GM21717 (cell line): ENCODE data around the gene ITSN1.

Experiments used
- ATAC-seq: cut with Tn5 transposase; IDR thresholded peaks from one replicate; pipeline ENCODE4 v1.9.1; 2021; ENCODE audit warnings: mild to moderate bottlenecking, moderate library complexity; ENCODE audit not compliant: unreplicated experiment

Gene ITSN1

DNA sequence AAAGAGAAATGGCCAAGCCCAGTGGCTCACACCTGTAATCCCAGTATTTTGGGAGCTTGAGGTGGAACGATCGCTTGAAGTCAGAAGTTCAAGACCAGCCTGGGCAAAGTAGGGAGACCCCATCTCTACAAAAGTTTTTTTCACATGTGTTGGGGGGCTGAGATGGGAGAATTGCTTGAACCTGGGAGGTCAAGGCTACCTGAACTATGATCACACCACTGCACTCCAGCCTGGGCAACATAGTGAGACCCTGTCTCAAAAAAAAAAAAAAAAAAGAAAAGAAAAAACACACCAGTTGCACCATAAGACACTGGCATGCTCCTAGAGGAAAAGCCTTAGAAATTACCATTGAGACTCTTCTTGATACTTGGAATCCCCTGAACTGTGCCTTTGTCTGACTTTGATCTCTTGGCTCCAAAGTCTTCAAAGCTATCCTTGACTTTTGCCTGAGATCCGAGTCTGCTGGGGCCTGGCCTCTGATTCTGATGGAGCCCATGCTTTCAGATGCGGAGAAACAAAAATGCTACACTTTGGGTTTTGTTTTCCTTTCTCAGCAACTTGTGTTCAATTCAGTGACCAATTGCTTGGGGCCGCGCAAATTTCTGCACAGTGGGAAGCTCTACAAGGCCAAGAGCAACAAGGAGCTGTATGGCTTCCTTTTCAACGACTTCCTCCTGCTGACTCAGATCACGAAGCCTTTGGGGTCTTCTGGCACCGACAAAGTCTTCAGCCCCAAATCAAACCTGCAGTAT, 239.6 kb downstream of the ITSN1 start:
- ATAC-seq, result no peak

GRCh38 chr21:33883118-33883517, 240.8 kb downstream of the ITSN1 start:
- ATAC-seq, result no peak

DNA sequence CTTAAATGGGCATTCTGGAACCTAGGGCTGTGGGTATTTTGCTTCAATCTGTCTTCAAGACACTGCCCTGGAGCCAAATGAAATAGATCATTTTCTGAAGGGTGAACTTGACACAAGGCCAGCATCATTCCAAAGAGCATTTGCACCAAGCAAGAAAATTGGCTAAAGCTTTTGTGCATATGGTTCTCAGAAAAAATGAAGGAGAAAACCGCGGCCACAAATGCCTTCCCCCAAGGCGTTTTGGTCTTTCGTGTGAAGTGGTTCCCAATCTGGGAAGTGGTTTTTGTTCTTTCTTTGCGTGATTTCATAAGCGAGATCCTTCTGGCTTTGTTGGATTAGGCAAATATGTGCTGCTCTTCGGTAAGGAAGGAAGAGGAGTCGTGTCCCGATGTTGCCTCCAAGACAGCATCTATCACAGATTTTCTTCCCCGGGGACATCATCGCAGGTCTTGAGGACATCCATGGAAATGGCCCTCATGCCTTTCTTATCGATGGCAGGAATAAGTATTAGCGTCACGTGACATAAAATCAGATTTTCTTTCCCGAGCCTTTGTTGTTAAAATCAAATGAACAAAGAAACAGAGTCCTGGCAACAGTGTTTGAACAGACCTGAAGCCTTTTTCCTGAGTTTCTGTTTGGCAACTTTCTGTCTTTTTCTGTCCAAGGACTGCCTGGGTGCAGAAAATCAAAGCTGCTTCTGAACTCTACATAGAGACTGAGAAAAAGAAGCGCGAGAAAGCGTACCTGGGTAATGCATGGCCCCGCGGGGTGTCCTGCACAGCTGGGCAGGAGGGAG, 242.3 kb downstream of the ITSN1 start:
- ATAC-seq, result no peak

GRCh38 chr21:33885172-33885514, 242.8 kb downstream of the ITSN1 start:
- ATAC-seq, result no peak

- ATAC-seq, result no peak
Observed at GRCh38 chr21:33886321-33886720, 244.0 kb downstream of the ITSN1 start.

GRCh38 chr21:33890187-33890586, 247.9 kb downstream of the ITSN1 start:
- ATAC-seq, result no peak

DNA sequence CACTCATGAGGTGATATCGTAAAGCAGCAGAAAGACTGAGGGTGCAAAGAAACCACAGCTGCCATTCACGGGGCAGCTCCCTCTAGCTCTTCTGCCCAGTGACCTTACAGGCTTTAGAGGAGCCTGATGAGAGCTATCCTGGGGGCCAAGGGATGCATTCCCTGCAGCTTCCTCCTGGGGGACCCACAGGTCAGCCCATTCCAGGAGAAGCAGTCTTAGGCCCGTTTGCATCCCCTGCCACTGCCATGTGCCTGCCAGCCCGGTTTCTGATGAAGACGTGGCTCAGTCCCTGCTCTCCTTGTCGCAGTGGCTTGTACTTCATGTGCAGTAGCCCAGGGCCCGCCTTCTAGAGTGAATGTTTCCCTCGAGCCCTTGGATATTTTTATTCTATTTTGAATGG, 250.6 kb downstream of the ITSN1 start:
- ATAC-seq, result no peak

DNA sequence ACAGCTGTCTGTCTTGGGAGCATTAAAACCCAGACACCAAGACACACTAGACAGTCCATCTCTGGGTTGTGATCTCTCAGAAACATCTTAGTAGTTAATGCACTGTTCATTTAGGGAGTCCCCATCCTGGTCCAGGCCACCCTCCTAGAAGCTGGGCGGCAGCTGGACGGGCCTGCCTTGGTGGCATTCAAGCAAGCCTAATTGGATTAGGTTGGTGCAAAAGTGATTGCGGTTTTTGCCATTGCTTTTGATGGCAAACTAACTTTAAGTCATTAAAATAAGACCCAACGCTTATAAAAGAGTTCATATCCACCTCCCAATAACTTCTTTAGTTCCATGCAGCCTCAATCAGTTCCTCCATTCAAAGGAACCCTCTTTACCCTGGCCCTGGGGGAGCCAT, 251.6 kb downstream of the ITSN1 start:
- no peak for ATAC-seq

DNA sequence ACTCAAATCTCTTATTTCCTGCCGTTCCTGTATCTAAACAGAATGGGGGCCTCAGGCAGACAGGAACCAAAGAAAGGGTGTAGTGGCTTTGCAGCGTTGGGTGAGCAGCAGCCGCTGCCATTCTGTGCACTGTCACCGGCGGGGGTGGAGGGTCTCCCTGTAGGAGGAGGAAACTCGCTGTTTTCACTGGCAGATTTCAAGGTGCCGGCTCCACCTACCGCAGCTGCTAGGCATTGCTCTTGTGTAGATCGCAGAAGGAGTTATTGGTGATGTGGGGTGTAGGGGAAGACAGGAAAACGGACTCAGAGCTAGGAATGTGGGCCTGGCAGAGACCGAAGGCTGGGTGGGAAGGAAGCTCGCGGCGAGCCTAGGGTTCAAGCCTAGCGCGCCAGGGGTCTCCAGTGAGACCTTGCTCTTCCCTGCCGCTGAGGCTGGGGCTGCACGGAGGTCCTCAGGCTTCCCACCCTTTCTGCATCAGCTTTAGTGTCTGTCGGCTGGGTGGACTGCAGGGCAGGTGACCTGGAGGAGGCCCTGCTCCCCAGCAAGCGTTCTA, 252.5 kb downstream of the ITSN1 start:
- no peak for ATAC-seq

DNA sequence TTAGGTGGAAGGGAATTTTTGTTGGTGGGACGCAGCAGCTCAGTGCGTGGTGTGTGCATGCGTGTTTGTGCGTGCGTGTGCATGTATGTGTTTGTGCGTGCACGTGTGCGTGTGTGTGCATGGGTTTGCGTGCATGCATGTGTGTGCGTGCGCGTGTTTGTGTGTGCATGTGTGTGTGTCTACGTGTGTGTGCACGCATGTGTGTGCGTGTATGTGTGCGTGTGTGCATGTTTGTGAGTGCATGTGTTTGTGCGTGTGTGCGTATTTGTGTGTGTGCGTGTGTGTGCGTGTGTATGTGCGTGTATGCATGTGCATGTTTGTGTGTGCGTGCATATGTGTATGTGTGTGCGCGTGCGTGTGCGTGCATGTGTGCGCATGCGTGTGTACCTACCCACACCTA, 253.1 kb downstream of the ITSN1 start:
- ATAC-seq, result no peak

GRCh38 chr21:33896691-33897090, 254.4 kb downstream of the ITSN1 start:
- no peak for ATAC-seq

- ATAC-seq, result no peak
Observed at GRCh38 chr21:33897098-33897497, 254.8 kb downstream of the ITSN1 start.

DNA sequence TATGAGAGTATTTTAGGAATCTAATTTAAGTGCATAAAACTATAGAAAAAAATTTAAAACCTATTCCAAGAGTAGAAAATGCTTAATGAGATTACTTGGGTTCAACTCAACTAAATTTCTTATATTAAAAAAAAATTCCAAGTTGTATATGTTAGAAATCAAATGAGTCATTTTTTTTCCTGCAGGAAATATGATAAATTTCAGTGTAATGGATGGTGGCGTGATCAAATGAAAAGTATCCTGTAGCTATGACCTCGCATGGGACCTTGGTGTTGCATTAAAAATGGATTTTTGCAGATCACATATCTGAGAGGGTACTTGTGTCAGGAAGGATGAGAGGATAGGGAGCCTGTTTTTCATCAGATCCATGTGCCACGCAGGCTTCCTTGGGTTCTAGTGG, 255.4 kb downstream of the ITSN1 start:
- ATAC-seq, result no peak

DNA sequence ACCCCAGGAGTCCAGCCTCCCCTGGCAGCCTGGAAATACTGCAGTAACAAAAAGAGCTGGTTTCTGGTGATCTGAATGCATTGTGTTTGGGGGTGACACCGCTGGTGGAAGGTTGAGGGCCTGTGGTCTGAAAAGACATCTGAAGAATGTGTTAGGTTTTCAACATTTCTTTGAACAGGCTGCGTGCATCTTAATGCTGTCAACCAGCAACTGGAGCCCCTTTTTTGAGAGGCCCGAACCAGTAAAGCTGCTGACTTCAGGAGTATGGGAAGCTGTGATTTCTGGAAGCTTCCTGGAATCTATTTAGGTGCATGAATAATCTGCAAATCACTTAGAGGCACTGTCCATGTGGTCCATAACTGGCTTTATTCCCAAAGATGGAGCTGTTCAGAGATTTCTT, 256.3 kb downstream of the ITSN1 start:
- no peak for ATAC-seq

GRCh38 chr21:33899199-33899598, 256.9 kb downstream of the ITSN1 start:
- no peak for ATAC-seq

GRCh38 chr21:33901412-33902288, 259.3 kb downstream of the ITSN1 start:
- no peak for ATAC-seq

DNA sequence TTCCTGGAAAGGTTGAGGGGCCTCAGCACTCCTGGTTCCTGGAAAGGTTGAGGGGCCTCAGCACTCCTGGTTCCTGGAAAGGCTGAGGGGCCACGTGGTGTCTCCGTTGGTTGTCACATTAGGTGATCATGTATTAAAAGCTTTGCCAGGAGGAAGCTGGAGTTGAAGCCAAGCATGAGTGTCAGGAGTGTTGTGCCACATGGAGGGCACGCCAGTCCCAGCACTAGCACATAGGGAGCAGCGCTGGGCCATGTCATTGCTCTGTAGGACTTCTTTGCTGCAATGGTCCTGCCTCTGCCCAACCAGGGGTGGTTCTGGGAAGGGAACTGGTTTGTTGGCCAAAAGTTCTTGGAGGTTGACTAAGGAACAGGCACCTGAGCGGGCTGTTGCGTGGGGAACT, 260.0 kb downstream of the ITSN1 start:
- no peak for ATAC-seq

DNA sequence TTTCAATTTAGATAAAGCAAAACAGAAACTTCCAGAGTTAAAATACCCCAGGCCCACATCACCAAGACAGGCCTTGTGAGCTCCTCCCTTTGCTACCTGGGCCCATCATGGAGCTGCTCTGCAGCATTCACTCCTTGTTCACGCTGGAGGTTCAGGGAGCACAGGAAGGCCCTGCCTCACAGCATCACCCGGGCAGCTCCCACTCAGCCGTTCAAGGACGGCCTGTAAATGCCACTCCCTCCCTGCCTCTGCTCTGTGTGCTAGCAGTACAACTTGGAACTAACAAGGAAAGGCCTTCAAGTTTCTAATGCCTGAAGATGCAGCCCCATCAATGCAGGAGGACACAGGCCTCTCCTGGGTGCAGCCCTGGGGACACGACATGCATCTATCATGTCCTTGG, 261.7 kb downstream of the ITSN1 start:
- ATAC-seq, result no peak

- no peak for ATAC-seq
Observed at GRCh38 chr21:33908760-33909159, 266.5 kb downstream of the ITSN1 start.

DNA sequence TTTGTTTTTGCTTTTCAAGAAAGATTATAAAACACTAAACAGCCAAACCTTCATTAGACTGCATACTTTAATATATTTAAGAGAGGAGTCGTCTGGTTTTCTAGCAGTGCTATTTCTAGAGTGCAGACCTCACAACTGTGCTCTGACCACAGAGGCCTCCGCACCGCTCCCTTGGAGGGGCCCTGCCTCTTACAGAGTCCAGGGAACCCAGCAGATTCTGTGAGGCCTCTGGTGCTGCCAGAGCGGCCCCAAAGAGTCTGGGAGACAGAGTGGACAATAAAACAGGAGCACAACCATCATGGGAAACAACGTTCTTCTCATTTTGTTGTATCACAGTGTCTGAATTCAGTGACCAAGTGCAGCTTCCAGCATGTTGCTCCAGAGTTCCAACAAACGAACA, 267.5 kb downstream of the ITSN1 start:
- no peak for ATAC-seq

DNA sequence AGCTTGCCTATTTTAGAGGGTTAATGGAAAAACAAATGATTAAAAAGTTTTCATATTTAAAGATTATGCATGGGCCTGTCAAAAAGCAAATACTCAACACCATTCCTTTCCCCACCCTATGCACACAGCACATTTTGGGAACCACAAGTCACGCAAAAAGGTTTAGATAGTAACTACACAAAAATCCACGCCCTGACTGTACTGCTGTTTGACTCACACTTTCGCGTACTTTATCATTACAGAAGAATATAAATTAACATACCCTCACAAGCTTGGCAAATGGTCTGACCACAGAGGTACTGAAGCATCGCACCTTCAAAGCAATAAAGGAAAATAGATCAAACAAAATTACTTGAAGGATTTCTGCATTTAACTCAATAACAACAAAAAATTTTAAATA, 271.9 kb downstream of the ITSN1 start:
- no peak for ATAC-seq
